ENCODE measurements around the gene XCR1.
"Not testable (repeated sequence)": the region's sequence is repeated elsewhere in the genome, so short reads cannot be mapped to it uniquely, and the experiment has no call there.

XCR1 gene

DNA sequence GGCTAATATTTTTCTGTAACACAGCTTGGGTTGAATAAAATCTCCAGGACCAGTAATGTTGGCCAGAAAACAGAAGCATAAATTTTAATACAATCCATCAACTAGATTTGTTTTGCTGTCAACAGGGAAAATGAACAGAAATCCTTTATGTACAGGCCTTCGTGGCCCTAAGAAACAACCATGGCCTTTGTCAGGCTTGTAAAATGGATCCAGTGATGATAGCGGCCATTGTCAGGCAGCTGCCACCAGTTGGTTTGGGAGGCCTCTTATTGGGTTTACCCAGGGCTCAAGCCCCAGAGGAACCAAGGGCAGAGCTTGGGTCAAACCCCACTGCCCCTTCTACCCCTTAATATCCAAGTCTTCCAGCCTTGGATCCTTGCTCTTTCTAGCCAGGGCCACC lies 26.1 kb downstream of the XCR1 start:
- DNase-seq, result no peak

DNA sequence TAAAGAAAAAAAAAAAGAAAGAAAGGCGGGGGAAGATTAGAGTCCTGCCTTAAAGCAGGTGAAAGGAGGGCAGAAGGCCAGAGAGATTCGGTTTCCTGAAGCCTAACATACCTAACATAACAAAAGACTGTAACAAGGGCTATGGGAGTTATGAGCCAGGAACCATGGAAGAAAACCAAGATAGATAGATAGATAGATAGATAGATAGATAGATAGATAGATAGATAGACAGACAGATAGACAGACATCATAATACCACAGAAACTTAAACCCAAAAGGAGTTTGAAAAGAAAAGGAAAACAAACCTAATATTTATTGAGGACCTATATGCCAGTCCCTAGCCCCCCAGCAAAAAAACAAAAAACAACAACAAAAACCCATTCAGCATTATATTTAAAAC lies 29.3 kb downstream of the XCR1 start:
- DNase-seq, result no peak

DNA sequence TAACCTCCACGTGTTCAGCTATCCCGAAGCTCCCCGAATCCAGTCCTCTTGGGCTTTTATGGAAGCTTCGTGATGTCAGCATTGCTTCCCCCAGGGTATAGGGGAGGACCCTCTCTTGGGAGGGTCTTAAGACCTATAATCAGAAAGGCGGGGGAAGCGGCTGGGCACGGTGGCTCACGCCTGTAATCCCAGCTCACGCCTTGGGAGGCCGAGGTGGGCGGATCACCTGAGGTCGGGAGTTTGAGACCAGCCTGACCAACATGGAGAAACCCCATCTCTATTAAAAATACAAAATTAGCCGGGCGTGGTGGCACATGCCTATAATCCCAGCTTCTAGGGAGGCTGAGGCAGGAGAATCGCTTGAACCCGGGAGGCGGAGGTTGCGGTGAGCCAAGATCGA lies 29.8 kb downstream of the XCR1 start:
- not testable (repeated sequence) for DNase-seq

DNA sequence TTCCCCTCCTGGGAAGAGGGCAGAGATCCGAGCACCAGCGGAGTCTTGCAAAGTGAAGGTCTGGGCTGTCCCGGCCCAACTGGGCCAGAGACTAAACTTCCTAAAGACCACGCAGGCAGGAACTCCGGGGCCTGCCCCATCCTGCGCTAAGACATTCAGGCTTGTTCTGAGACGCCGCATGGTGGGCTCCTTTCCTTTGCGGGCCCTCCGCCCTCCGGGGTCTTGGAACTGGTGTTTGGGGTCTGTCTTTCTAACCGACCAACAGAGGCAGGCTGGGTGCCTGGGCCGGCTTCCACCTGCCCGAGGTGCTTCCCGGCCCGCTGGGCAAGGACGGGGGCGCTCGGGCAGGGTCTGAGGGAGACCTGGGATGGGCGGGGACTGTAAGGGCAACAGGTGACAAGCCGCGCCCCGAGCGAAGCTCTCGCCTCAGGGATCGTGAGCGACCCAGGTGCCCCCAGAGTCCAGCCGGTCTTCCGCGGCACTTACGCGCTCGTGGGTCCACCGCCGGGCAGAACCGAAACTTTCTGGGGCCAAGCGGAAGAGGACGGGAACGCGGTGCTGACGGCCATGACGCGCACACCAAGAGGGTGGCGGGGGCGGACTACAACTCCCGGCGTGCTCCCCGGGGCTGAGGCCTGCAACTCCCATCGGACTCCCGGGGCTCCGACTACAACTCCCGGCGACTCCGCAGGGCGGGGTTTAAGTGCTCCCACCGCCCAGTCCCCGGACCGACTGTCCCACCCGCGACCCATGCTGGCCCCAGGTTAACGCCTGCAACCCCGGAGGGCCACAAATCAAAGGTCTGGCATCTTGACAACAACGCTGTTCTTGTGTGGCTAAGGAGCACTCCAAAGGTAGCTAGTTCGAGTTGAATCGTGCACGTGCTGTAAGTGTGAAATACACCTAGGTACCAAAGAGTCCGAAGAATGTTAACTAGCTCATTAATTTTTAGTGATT lies 31.8 kb downstream of the XCR1 start, which contains the start of gene FYCO1:
Gene FYCO1, minus strand, starts transcription at position 589 of the 957 bp plus-strand sequence. CDS start 10,914 bp downstream, outside the sequence.
- DNase-seq, result peak; percentile 89 to 91

DNA sequence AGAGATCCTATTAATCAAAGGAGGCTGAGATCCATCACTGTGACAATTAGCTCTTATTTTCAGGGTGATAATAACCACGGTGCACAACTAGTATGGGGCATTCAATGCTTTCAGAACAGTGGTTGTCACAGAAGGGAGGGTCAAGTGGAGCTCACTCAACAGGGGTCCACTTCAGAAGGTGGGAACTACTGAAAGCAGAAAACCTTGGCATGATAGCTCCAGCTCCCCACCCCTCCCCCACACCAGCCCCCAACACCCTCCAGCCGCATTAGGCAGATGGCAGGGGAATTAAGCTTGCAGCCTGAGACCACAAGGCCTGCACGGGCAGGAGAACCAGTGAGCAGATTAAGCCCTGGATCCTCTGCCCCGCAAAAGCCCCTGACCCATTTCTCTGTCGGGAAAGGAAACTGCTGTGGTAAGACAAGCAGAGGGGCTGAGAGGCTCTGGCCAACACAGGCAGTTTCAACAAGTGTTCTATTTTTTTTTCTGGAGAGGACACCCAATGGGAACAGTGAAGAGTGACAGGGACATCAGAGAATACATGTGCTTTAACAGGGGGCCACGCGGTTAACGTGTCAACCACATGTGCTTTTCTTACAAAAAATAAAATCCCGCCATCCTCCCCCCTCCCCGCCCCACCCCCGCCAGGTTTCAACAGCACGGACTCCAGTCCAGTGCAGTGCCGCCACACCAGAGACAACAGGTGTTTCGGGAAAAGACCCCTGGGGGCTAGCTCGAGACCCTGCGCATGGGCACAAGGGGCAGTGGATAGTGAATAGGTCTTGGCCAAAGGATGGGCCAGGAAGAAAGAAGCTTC lies 32.7 kb downstream of the XCR1 start:
- peak; percentile 52 to 71 for DNase-seq

DNA sequence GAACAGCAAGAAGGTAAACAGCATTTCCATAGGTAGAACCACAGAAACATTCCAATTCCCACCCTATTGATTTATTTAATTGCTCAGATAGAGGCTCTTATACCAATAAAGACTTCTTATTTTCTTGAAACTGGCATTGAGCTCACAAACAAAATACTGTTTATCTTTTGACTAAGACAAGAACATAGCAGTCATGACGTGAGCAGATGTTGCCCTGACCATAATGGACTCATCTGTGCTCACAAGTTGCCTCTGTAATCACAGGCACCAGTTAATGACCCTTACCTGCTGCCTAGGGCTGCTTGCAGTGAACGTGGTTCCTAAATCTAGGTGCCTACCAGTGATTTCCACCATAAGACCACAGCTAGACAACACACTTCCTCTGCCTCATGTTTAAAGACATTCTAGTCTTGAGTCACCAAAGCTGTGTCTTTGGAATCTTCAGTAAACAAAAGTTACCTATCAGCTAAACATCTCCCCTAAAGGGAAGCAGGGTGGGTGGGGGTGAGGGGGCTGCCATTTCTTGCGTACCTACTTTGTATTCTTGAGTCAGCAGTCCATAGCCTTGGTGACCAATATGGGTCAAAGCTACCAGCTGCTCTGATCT lies 33.8 kb downstream of the XCR1 start:
- DNase-seq, result peak; percentile 31 to 55

DNA sequence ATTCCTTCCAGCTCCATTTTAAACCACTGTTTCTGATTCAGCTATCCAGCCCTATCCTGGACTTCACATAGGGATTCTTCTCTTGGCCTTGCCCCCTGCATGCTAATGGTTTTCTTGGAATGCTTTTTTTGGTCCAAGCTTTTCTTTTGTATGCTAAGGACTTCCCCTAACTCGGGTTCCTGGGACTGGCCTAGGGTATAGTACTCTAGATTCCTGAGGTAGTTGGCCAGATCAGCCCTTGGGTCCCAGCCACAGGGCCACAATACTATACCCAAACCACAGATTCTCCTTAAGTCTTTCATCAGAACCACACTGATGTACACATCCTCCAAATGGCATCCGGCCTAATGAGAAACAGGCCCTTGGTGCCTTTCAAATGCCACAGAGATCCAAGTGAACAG lies 34.5 kb downstream of the XCR1 start:
- DNase-seq, result no peak

DNA sequence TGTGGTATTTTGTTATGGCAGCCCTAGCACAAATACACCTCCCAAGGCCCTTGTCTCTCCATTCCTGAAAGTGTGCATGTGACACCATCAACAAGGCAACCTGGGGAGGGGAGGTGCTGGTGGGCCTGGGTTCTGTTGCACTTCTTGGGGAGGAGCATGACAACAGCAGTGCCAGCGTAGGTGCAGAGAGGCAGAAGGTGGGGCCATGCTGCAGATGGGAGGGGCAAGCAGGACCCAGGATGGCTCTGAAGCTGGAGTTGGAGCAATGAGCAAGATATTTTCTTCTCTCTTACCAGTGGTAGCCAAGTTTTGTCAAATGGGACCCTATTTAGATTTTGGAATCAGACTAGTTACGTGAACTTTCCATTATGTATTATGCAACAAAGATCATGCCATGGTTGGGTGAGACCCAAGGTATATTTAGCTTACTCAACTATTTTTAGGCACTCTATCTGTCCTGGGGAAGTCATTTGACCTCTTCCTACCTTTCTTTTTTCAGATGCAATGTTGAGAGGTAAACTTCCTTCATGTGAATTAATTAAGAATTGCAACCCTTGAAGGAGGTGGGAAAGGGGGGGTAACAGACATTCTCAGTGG lies 35.1 kb downstream of the XCR1 start:
- DNase-seq, result no peak

DNA sequence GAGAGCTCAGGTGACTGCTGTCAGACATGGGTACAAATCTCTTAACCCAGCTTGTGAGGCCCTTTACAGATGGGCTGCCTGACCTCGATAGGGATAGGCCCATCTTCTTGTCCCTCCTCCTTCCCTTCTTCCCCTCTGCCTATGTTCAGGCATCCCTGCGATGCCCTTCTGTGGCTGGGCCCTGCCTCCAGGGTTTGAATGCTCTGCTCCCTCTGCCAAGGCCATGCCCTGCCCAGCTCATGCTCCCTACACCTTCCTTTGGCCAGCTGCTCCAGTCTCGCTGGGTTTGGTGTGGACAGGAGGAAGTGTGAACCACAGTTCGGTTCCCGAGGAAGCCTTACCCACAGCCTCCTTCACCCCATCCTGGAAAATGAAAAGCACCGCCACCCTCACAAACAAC lies 35.9 kb downstream of the XCR1 start:
- DNase-seq, result no peak

DNA sequence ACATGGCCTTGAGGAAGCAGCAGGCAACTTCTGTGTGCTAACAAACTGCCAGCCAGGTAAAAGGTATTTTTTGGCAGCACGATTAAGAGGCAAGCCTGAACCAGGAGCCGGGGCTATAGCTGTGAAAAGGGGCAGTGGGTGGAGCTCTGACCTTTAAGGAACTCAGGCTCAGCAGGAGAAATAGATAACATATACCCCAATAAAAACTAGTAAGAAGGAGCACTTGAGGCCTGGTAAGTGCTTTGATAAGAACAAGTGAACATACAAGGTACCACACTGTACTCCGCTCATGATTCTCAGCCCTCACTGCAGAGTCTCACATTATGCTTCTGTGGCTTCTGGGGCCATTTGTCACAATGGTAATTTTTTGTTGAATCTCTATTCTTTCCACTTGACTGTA lies 37.1 kb downstream of the XCR1 start:
- DNase-seq, result no peak

DNA sequence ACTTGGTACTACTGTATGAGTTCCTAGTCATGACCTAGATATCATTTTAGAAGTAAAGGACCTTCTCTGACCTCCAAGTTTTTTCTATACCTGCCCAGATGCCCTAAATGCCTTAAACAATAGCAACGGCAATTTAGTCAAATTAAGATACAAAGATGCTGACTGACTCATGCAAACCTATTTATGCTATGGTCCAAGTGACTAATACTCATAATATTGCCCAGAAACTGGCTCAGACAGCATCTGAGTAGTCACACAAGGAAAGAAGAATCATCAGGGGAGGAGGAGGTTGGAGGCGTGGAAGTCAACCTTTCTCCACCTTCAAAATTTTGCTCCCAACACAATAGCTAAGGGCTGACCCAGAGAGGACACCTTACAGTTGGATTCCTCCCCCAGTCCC lies 38.5 kb downstream of the XCR1 start:
- no peak for DNase-seq

DNA sequence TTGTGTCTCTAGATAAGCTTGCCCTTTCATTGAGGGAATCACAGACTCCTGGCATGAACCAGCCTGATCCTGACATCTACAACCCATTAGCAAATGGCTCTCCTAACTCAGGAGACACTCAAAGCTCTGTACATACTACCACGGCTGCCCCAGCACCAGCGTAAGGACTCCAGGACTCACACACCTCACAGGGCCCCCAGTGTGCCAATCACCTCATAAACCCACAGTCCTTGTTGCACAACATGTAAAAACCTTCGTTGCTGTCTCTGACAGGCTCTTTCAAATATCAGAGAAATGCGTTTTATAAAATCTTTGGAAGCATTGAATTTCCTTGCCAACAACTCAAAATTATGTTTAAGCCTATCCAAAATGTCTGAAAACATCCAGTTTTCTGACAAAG lies 38.9 kb downstream of the XCR1 start:
- DNase-seq, result no peak

DNA sequence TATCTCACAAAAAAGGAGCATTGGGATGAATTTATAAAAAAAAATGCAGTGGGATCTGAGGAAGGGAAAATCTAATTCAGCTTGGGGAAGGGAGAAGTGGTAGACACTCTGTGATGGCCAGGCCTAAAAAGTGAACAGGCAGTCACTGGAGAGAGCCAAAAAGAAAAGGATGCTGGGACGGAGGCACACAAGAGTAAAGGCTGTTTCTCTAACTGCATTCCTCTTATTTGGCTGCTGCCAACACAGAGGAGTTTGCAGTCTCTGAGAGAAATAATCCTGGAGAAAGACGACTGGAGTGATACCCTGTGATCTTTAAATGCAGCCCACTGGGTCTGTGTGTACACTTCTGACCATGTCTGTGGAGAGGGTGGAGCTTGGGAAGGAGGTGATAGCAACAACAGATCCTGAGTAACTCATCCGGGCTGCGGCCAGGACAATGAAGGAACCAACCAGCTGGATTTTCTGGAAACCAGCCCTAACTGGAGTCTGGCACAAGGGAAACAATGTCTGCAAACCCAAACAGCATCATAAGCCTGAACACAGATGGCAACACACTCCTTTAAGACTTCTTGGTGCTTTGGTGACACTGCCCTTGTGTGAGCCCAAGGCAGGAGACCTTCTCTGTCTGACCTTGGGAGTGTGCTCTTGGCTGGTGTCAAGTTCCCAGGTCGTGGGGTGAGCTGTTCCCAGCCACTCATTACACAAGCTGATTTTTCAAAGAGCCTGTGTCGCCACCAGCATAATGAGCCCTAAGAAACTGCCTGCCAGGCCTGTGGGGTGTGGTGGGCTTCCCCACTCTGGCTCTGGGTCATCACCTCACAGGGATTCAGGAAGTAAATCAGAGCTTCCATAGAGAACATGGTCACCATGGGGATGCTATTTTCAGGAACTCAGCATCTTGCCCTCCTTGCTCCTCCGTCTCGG lies 39.7 kb downstream of the XCR1 start:
- peak in 1 of 2 donors; percentile 25 for DNase-seq

DNA sequence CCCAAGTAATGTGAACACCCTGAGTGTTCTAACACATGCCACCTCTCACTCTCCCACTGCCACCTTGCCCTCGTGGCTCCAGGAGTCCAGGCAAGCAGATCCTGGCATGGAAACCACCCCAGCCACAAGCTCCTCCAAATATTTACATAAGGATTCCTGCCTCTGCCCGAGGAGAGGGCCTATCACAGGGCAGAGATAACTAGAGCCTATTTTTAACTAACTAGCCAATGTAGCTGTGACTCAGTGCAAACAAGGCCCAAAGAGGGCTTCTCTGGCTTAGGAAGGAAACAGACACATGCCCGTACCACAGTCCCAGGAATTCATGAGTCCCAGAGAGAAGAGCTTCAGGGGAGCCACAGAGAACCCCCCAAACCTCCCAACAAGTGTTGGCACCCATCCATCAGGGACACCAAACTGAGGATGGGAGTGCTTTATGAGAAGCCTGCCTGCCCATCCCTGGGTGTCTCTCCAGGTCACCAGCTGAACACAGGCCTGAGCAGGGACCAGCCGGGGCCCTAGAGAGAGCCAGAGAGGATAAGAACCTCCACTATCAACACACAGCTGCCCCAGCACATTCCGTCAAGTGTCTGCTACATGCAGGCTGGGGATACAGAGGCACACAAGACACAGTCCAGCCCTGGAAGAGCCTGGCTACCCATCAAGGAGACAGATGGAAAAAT lies 40.8 kb downstream of the XCR1 start:
- no peak for DNase-seq

DNA sequence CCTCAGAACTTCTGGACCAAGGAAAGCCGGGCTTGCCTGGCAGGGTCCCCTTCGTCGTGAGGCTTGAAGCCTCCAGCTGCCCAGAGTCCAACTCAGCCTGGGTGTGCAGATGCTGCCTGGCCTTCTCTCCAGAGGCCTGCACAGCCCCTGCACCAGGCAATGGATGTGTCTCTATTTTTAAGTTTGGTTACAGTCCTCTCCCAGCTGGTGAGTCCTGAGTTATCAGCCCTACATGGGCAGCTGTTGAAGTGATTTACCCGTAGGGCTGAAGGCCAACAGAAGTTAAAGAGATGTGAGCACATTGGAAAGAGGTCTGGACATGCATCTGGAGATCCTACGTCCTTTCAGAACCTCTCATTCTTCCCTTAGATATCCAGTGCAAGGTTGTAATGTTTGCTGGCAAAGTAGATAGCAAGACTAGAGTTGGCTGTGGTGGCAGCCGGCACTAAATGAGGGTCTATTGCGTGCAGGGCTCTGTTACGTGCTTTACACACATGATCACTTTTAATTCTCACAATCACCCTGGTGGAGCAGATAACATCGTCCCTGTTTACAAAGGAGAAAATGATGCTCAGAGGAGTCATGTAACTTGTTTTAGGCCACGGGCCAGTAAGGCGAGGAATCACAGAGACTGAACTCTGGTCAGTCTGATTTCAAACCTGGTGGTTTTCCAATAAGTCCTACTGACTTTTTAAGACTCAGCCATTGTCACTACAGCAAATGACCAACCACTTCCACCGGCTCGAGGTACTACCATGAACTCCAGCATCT lies 41.6 kb downstream of the XCR1 start:
- DNase-seq, result no peak

DNA sequence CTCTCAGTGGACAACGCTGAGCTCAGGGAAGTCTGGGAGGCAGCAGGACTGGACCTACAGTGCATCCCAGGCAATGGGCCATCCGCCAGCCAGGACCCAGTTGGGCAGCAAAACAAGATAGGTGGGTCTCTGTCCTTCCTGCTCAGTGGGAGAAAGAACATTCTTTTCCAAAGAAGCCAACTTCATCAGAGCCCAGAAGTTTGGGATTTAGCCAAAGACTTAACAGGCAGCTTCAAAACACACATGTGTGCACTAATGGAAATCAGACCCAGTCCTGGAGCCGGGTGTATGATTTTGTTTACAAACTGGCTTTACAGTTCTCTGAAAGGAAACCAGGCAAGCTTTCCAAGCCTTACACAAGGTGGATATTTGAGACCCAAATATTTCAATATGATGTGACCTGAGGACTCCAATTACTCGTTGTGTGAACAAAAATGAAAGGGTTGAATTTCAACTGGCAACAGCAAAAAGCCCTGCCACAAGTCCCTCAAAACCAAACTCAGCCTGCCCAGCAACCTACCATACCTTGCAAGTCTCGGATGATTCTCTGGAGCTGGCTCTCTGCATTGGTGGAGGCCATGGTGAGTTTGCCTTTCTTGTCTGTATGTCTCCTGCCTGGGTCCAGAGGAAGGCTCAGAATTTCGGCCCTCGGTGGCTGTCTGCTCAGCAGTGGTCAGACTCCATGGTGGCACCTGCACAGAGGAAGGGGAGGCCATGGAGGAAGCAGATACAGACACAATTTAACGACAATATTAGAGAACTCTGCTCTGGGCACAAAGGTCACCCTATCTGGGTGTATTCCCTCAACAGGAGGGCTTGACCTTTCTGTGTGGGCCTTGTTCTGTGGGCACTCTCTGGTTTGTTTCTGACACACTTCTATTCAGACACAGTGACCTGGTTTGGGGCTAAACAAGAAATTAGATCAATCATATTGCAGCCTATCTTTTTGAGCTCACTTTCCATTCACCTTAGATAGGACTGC lies 42.7 kb downstream of the XCR1 start:
- DNase-seq, result no peak

DNA sequence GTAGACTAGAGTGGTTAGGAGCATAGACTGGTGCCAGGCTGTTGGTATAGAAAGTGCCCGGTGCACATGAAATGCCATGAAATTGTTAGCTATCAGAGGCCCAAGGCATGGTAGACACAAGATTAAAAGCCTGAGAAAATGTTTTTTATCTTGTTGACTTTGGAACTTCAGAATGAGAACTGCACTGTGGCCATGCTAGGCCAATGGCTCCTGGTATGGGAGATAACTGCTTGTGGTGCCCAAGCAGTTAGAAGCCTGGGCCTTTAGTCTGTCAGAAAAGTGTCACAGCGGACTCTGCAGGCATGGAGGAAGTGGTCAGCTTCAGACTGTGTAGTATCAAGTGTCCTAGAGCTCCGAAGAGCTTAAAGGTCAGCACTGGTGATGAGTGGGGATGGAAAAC lies 43.5 kb downstream of the XCR1 start:
- no peak for DNase-seq

DNA sequence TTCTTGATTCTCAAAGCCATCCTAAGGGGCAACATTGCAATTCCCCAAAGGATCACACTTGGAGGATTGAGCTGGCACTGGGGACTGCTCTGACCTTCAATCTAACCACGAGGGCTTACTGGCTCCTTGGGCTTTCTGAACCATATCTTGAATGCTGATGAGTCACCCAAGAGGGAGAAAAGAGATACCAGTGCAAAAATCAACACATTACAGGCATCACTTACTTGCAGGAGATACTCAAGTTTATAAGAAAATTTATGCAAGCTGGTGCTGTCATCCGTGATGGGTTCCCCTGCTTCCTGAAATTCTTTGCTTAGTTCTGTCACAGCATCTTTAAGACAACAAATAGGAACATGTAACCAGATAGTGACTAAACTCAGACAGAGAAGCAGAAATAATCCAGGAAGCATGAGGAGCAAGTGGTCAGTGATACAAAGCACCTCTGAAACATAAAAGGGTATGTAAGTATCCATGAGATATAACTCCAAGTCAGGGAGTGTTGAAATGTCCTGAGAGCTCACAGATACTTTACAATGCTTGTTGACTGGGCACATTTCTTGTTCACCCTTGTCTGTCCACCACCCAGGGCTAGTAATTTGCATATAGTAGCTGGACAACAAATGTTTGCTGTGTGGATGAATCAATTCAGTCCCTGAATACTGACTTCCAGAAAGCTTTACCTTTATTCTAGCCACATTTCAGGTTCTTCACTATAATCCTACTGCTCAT lies 45.8 kb downstream of the XCR1 start:
- DNase-seq, result no peak

All from CD4-positive, alpha-beta T cell treated with Interleukin-4 for 1 hour (primary cell).